ENCODE results near the gene GPR65. TPM values are rescaled to one million over a fixed set of nuclear protein-coding genes. Genes with fewer than 3 reads are reported as not detected.
"Not testable (repeated sequence)": the region's sequence is repeated elsewhere in the genome, so short reads cannot be mapped to it uniquely, and the experiment has no call there.

GPR65 gene
- total RNA-seq, 6 experiments from 2014 or later = 1.0 to 2.7 (median 1.2) TPM

DNA sequence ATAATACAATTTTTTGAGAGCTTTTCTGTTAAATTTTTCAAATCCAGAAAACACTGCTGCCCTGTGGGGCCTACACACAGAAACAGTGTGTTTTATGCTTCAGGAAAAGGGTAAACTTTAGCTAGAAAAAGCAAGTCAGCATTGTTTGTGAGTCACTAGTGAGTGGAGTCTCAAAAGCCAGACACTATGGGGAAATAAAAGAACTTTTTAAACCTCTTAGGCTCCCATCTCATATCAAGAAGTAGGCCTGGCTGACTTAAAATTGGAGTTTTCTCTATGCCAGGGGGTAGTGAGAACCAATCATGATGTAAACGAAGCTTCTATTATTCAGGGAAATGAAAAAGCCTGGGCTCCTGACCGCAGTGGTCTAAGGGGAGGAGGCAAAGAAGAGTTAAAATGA lies 12.6 kb downstream of the GPR65 start:
- WGBS (ENCODE audit: insufficient coverage, low coverage, low lambda C conversion rate, missing lambda C conversion rate) = 79% methylated on average over 2 of the region's 2 CpGs
- no peak overlapping the region for H3K27ac ChIP-seq
- DNase-seq (no peak), ATAC-seq (peak in 2 of 4 donors; percentile 12 to 38)
- intact Hi-C loops (cut with DNase I) = loop anchor here (5.0 to 10.0 kb wide), 2 partner anchors 147 to 150 kb away; no protein-coding TSS in a partner anchor
- H3K4me3 ChIP-seq = no peak overlapping the region
- H3K4me1 ChIP-seq = no peaks in the 10 kb centered on the region
- H3K36me3 ChIP-seq = no peaks in the 10 kb centered on the region
- H3K9me3 ChIP-seq = no peaks in the 10 kb centered on the region
- no peak for TF ChIP-seq POLR2A (IDR thresholded peaks at IDR 0.05)
- TF ChIP-seq, protein P1, sequence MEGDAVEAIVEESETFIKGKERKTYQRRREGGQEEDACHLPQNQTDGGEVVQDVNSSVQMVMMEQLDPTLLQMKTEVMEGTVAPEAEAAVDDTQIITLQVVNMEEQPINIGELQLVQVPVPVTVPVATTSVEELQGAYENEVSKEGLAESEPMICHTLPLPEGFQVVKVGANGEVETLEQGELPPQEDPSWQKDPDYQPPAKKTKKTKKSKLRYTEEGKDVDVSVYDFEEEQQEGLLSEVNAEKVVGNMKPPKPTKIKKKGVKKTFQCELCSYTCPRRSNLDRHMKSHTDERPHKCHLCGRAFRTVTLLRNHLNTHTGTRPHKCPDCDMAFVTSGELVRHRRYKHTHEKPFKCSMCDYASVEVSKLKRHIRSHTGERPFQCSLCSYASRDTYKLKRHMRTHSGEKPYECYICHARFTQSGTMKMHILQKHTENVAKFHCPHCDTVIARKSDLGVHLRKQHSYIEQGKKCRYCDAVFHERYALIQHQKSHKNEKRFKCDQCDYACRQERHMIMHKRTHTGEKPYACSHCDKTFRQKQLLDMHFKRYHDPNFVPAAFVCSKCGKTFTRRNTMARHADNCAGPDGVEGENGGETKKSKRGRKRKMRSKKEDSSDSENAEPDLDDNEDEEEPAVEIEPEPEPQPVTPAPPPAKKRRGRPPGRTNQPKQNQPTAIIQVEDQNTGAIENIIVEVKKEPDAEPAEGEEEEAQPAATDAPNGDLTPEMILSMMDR (IDR thresholded peaks at IDR 0.05) = no peak
- H3K27me3 ChIP-seq = no peaks in the 10 kb centered on the region

- H3K4me1 ChIP-seq = peaks cover 0 to 31% (median 14%) of the 10 kb centered on the region in 4 donors
- H3K27me3 ChIP-seq = no peaks in the 10 kb centered on the region
- intact Hi-C loops (cut with DNase I) = no loop called here
- peak; percentile 41 to 59 (median 48) for ATAC-seq
- no peak for TF ChIP-seq POLR2A (IDR thresholded peaks at IDR 0.05)
- TF ChIP-seq, protein P1 (IDR thresholded peaks at IDR 0.05) = no peak
- peak overlapping the region in 2 of 3 donors; percentile 63 to 80 for H3K27ac ChIP-seq
- no peak overlapping the region for H3K4me3 ChIP-seq
- 21% methylated on average over 3 of the region's 3 CpGs for WGBS (ENCODE audit: insufficient coverage, low coverage, low lambda C conversion rate, missing lambda C conversion rate)
- no peak for DNase-seq
- no peaks in the 10 kb centered on the region for H3K9me3 ChIP-seq
- peaks cover 0 to 5% (median 0%) of the 10 kb centered on the region in 4 donors for H3K36me3 ChIP-seq
Observed at GRCh38 chr14:88023658-88024187, 18.8 kb downstream of the GPR65 start.

GRCh38 chr14:88024252-88025086 lies 19.5 kb downstream of the GPR65 start:
- H3K27me3 ChIP-seq; intact Hi-C loops (cut with DNase I); H3K9me3 ChIP-seq; H3K36me3 ChIP-seq; DNase-seq: not testable (repeated sequence)
- WGBS (ENCODE audit: insufficient coverage, low coverage, low lambda C conversion rate, missing lambda C conversion rate) = 26% methylated on average over 10 of the region's 11 CpGs
- peak in 3 of 4 donors; percentile 16 to 26 (median 25) for ATAC-seq
- TF ChIP-seq POLR2A (IDR thresholded peaks at IDR 0.05) = peak; percentile 13
- Histone ChIP-seq H3K27ac (peak overlapping the region; percentile 50 to 80 (median 63)), H3K4me3 (peak overlapping the region; percentile 46 to 68 (median 65)), H3K4me1 (peaks cover 0 to 37% (median 18%) of the 10 kb centered on the region in 4 donors)

- Histone ChIP-seq H3K27me3 (no peaks in the 10 kb centered on the region), H3K9me3 (no peaks in the 10 kb centered on the region), H3K27ac (peak overlapping the region; percentile 50 to 80 (median 63)), H3K4me1 (peaks cover 0 to 45% (median 21%) of the 10 kb centered on the region in 4 donors), H3K36me3 (peaks cover 0 to 5% (median 0%) of the 10 kb centered on the region in 4 donors), H3K4me3 (peak overlapping the region; percentile 46 to 68 (median 65))
- no peak for TF ChIP-seq POLR2A (IDR thresholded peaks at IDR 0.05)
- TF ChIP-seq, protein P1 (IDR thresholded peaks at IDR 0.05) = no peak
- intact Hi-C loops (cut with DNase I) = no loop called here
- ATAC-seq = peak; percentile 36 to 48 (median 44)
- no peak for DNase-seq
- WGBS (ENCODE audit: insufficient coverage, low coverage, low lambda C conversion rate, missing lambda C conversion rate) = 10% methylated on average over 3 of the region's 3 CpGs
Observed at GRCh38 chr14:88025313-88025712, 20.4 kb downstream of the GPR65 start.

DNA sequence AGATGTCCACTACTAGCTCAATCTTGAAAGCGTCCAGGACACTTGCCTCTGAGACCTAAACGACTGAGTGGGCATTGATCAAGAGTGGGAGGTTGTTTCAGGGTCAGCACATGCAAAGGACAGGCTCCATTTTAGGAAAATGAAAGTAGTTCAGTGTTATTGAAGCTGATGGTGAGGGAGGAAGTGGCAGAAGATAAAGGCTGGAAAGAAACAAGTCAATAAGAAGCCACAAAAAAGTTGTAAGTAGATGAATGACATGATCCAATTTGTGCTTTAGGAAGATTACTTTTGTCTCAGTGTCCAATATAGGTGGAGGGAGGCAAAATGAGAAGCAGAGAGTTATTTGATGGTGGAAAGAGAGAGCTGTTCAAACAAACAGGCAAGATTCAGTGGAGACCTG lies 22.0 kb downstream of the GPR65 start:
- intact Hi-C loops (cut with DNase I) = no loop called here
- Histone ChIP-seq H3K9me3 (no peaks in the 10 kb centered on the region), H3K4me1 (peaks cover 0 to 54% (median 21%) of the 10 kb centered on the region in 4 donors), H3K36me3 (peaks cover 0 to 5% (median 0%) of the 10 kb centered on the region in 4 donors), H3K4me3 (peak overlapping the region in 2 of 3 donors; percentile 65 to 68), H3K27me3 (no peaks in the 10 kb centered on the region), H3K27ac (peak overlapping the region in 2 of 3 donors; percentile 63 to 80)
- no peak for DNase-seq
- ATAC-seq = peak; percentile 44 to 56 (median 52)
- 8% methylated on average over 2 of the region's 2 CpGs for WGBS (ENCODE audit: insufficient coverage, low coverage, low lambda C conversion rate, missing lambda C conversion rate)
- TF ChIP-seq, protein P1 (IDR thresholded peaks at IDR 0.05) = no peak
- TF ChIP-seq POLR2A (IDR thresholded peaks at IDR 0.05) = no peak
